DND-41 (cell line): Measurements from ENCODE around the gene ANGPTL3.

Experiments used
- CTCF ChIP-seq: IDR thresholded peaks from 2 replicates; pipeline ENCODE4 v1.5.1; 2012; ENCODE audit warnings: borderline replicate concordance, low read length, moderate library complexity, mild to moderate bottlenecking; ENCODE audit not compliant: poor library complexity, severe bottlenecking; ENCODE audit errors: extremely low read depth
- EZH2 ChIP-seq: IDR thresholded peaks from 3 replicates; pipeline ENCODE4 v1.6.1; 2012; ENCODE audit warnings: borderline replicate concordance, low read depth, mild to moderate bottlenecking, moderate library complexity, low read length, inconsistent platforms; ENCODE audit not compliant: severe bottlenecking

- TF ChIP-seq CTCF (no peak), EZH2 (no peak)
Measured at GRCh38 chr1:62589321-62589720, 8.0 kb upstream of the ANGPTL3 start.
